Measurements from ENCODE around the gene SEC31B.

Gene SEC31B

DNA sequence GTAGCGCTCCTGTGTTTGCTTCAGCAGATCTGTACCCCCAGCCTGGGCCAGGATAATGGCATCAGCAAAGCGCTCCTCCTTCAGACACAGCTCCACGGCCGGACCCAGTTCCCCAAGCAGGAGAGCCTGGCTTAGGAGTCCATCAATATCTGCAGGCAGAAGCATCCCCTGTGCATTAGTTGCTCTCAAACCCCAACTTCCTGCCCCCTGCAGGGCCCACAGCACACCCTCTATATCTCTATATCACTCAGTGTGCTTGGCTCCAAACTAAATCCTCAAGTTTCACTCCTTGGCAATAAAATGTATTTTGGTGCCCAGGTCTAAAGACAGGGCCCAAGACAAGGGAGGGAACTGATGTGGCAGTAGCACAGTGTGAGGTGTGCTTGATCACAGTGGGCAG lies 21.6 kb downstream of the SEC31B start:
- DNase-seq, result no peak

DNA sequence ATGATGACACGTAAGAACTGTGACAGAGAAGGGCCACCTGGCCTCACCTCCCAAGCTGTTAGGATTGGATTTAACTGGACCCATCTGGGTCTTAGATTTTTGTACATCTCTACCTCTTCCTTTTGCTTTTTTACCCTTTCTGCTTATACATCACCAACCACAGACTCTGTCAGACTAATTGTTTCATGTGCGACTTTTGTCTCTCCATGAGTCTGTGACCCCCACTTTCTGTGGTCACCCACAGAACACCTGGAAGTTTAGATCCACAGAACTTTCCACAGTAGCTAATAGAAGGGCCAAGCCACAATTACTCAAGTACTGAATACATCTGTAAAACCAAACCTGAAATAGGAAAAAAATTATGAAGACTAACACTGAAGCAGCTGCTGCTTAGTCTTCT lies 23.1 kb downstream of the SEC31B start:
- DNase-seq, result no peak

DNA sequence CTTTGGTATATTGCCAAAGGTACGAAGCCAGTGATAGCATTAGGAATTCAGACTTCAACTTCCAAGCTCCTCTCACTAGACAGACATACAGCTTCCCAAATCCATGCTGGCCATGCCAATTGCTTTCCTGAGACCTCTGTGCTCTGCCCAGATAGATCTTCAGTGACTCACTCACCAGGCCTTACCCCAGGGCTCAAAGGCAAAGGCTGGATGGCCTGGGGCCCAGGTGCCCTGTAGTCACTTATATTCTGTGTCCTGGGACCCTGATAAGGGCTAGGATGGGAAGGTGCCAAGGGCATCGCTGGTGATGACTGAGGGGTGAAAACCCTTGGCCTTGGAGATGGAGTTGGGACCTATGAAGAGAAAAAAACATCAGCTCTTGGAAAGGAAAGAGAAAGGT lies 29.1 kb downstream of the SEC31B start:
- DNase-seq, result no peak

DNA sequence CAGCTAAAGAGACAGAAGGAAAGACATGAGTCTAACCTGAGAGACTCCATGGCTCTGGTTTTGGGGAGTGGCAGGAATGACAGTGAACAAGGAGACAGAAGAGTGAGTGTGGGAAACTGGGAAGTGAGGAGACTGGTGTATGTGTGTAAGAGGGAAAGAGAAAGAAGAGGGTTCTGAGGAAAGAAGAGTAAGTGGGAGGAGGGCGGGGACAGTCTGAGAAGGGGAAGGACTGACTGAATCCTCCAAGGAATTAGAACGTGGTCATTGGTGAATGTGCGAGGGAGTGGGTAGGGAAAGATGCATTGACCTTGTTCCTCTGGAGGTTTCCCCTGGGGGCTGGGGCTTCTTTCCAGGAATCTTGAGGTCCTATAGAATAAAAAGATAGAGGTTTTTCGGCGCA lies 30.3 kb downstream of the SEC31B start:
- DNase-seq, result no peak

DNA sequence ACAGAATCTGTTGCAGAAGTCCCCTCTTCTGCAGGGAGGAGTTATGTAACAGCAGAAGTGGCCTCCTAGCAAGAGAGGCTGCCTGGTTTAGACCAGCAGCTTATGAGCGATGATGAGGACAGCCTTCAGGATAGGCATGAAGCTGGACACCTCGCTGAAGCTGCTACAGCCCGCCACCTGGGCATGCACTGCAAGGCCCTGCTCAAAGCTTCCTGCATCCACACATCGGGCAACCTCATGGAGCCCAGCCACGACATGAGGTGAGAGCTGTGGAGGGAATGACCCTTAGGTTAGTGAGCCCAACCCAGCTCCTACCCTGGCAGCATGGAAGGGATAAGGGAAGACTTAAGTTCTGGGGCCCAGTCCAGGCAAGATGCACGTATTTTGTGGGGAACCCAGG lies 32.1 kb downstream of the SEC31B start:
- no peak for DNase-seq

DNA sequence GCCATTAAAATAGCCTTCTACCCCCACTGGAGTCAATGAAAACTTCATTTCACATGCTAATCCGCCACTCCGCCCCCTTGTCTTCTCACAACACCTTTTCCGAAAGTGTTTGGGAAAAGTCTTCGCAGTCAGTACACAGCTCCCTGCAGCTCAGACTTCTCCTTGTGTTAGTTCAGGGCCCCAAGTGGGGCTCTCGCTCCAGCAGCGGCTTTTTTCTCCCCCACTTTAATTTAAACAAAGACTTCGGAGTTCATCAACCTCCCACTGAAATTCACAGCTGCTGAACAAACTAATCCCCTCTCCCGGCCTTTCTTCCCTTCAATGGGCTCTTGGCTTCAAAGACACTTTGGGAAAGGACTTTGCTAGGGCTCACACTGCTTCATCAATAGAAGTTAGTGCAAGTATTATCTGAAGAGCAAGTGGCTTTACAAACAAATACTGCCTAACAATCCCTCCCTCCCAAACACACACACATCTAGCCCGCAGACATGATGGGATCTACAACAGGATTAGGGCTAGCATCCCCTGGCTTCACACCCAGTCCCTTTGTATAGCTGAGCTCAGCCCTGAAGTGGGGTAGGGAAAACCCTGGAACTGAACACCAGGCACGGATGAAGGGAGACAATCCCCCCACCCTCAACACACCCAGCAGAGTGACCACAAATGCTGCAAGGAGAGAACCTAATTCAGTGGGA lies 33.7 kb downstream of the SEC31B start:
- no peak for DNase-seq

DNA sequence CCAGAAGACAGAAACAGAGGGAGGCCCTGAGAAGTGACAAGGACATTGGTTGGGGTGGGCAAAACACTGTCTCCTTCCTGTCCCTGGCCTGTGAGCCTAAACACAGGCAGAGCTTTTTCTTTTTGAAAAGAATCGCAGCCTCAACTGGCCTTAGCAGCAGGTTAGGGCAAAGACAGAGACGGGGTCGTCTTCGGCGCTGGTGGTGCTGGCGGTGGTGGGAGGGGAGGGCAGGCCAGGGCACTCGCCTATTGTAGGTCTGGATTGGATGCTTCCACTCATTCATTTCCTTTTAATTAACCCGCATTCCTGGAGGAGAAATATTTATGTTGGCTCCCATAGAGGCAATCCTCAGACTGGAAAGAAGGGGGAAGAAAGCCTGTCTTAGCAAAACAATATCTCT lies 34.3 kb downstream of the SEC31B start:
- no peak for DNase-seq

DNA sequence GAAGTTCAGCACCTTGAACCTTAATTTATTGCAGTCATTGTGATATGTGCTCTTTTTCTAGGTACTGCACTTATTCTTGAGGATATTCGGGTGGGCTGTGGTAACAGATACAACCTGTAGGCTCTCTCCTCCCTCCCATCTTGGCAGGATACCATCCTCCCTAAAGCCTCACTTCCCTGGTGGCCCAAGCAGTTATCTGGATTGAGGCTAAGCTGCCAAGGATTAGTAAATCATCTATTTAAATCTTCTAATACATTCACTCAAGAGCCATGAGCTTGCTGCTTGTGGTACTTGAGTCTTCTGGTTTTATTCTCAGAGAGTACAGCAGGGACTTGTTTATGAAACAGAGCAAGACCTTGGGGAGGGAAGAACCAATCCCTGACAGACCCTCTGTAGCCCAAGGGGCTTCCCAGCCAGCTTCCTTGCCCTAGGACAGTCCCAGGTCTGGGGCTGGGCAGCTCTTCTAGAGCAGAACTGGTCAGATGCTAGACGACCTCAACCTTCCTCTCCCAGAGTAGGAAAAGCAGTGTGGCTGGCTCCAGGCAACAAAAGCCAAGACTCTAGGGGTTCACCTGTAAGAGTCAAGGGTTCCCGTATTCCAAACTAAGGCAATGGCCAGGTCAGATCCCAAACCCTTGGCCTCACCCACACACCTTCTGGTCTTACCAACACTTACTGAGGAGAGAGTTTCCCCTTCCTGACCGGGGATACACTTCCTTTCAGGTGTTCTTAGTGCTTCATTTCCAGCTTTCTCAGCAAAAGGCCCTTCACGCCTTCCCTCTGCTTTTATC lies 35.6 kb downstream of the SEC31B start:
- DNase-seq, result no peak

DNA sequence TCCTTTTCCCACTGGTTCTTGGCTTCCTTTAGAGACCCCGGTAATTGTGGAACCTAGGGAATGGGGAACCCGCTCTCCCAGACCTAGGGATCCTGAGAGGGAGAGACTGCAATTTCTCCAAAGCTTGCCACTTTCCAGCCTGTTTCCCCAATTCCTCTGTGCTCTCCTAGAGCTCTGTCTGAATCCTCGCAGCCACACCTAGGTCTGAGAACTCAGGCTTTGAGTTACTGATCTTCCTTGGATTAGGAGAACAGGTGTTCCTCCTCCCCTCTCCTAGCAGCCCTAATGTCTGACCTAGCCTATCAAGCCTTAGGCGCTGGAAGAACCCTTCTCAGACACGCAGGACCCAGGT lies 36.9 kb downstream of the SEC31B start:
- DNase-seq, result no peak

DNA sequence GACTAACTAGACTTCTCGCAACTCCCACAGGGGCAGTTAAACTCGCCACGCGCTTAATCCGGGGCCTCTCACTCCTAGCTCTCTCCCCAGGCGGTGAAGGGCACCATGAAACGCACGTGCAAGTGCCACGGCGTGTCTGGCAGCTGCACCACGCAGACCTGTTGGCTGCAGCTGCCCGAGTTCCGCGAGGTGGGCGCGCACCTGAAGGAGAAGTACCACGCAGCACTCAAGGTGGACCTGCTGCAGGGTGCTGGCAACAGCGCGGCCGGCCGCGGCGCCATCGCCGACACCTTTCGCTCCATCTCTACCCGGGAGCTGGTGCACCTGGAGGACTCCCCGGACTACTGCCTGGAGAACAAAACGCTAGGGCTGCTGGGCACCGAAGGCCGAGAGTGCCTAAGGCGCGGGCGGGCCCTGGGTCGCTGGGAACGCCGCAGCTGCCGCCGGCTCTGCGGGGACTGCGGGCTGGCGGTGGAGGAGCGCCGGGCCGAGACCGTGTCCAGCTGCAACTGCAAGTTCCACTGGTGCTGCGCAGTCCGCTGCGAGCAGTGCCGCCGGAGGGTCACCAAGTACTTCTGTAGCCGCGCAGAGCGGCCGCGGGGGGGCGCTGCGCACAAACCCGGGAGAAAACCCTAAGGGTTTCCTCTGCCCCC lies 37.4 kb downstream of the SEC31B start:
- DNase-seq, result peak; percentile 51 to 57

DNA sequence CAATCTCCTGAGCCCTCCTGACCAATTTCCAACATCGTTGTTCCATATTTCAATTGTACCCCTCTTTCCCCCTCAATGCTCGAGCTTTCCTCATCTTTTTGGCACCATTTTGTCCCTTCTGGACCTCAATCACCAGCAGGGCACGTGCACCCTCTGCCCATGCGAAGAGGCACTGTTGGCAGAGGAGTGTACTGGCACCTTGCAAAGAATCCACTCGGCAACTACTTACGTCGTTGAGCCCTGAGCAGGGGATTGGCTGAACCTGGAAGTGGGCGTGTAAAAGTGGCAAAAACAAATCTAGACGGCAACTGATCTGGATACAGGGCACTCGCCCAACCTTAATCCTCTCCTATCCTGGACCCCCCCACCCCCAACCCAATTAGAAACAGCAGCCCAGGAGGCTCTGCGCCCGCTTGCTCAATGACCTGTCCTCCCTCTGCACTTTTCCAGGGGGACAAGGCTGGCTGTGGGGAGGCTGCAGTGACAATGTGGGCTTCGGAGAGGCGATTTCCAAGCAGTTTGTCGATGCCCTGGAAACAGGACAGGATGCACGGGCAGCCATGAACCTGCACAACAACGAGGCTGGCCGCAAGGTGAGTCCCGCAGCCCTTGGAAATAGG lies 38.1 kb downstream of the SEC31B start:
- DNase-seq, result peak; percentile 69 to 79

DNA sequence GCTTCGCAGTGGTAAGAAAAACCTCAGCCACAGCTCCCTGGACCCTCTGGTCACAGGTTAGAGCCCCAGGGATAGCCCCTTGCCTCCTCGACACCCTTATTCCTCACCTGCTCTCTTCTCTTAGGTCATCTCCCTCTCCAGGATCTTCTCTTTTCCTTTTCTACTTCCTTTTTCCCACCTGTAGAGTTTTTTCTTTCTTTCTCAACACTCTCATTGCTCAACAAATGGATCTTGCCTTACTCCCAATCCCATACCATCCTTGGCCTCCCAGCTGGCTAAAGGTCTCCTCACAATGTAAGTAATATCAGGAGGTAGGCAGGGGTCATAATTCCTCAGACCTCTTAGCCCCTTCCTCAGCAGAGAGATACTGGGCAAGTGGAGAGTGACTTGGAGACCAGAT lies 39.7 kb downstream of the SEC31B start:
- DNase-seq, result no peak

DNA sequence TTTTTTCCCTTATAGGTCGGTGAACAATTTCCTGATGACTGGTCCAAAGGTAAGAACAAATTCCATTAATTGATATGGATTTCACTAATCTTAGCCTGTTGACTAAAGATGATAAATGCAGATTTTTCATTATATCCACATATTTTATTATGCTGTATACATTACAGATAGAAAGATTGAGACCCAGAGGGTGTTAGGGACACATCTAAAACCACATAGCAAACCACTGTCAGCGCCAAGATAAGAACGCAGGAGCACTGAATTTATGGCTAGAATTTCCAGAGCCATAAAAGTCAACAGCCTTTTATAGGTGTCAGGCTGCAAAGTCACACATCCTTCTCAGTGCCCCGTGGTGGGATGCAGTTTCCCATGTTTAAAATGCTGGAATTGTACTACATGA lies 40.6 kb downstream of the SEC31B start:
- no peak for DNase-seq

DNA sequence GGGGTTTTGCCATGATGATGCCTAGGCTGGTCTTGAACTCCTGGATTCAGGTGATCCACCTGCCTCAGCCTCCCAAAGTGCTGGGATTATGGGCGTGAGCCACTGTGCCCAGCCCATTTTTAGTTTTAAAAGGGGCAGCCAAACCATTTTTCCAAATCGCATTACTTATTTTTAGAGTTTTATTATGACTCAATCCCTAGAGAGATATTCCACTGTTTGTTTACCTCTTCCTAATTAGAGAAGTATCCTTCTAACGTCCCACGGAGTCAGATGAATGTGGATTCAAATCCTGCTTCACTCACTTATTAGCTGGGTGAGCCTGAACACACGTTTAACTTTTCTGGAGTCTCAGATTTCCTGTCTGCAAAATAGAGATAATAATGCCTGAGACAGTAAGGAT lies 41.7 kb downstream of the SEC31B start:
- no peak for DNase-seq

DNA sequence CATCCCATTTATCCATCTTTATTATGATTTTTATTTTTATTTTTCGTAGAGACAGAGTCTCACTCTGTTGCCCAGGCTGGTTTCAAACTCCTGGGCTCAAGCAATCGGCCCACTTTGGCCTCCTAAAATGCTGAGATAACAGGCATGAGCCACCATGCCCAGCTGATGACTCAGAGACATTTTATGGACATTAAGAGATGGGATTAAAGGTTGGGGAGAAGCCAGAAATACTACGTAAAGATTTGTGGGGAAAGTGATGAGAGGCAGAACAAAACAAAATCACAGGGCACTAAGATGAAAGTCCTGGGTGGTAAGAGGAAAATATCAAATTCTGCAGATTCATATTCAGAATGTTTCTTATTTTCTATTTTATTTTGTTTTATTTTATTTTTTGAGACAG lies 49.3 kb downstream of the SEC31B start:
- no peak for DNase-seq

DNA sequence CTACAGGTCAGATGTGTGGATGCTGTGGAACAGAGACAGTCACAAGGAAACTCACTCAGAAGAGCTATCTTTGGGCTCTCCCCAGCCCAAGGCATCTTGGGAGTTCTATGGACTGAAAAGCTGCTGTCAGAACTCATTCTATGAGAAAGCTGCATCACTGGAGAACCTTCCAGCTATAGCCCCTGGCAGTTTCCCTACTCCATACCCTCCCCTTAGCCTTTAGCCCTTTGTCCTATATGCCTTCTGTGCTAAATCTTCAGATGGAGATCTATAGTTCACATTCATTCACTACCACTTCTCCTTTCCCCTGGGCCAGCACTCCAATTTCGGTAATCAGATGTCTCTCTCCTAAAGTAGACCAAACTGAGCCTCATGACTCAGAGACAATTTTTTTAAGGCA lies 49.9 kb downstream of the SEC31B start:
- no peak for DNase-seq

DNA sequence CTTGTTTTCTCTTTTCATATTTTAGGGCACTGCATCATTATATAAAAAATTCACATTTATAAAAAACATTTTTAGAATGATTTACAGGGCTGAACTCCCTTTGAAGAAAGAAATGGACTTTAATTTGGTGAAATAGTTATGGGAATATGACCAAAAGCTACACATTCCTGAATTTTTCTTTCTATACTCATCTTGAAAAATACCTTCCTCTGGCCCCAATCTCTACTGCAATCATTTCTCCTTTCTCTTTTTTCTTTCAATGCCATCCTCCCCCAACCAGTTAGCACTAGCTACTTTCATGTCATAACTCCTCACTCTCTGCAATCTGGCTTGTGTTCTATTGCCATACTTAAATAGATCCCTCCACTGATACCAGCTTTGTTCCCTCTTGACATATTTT lies 50.7 kb downstream of the SEC31B start:
- no peak for DNase-seq

DNA sequence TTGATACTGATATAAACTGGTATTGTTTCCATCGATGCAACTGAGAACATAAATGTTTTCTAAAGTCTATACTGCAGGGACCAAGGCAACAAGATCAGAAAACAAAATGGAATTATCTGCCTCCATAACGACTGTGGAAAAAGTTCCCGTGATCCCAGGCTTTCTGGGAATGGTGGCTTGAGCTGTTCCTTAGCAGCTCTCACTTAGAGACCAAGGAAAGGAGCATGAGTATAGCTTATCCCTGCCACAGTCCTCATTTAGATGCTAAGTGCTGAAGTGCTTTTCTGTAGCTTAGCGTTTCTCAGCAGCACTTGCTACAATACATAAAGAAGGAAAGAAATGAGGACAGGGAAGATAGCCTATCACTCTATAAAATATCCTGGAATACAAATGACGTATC lies 51.3 kb downstream of the SEC31B start:
- DNase-seq, result no peak

DNA sequence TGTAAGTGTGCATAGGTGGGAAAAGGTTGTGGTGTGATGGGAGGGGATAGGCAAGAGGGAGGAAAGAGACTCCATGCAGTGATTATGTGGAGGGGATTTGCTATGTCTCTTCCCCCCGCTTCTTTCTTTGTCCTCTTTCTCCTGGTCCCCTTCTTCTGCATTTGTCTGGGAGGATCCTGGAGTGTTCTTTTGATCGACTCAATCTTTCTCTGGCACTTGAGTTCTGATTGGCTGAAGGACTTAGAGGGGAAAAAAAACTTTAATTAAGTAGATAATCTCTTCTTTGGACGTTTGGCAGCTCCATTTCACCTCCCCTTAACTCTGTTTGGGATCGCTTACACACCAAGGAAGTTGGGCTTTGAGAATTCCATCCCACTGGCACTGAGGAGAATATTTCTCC lies 57.0 kb downstream of the SEC31B start, which contains the start of gene WNT8B:
WNT8B (plus strand) TSS at position 301 of the 400 bp plus-strand sequence. CDS start 160 bp downstream, outside the sequence.
- no peak for DNase-seq

DNA sequence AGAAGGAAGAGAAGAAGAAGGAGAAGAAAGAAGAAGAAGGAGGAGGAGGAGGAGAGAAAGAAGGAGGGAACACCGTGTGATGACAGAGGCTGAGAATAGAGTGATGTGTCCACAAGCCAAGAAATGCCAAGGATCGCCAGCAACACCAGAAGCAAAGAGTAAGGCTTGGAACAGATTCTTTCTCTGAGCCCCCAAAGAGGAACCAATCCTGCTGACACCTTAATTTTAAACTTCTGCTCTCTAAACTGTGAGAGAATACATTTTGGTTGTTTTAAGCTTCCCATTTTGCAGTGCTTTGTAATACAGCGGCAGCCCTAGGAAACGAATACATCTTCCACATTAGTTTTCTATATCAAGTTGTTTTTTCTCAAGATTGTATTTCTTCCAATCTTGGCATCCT lies 70.7 kb downstream of the SEC31B start:
- no peak for DNase-seq

DNA sequence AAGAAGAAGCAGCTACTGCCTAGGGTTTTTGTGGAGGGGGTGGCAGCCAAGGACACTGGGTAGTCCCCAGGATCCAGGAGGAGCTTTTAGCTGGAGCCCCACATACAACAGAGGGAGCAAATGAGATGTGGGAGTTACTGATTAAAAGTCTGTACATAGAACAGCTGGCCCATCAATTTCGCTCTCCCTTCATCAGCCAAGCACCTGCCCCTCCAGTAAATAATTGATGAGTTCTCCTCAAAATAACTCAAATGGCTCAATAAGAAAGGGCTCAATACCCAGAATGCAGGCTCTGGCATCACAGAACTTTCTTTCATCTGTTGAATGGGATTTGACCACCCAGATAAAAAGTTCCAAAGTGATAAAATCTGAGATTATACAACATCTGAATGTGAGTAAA lies 72.0 kb downstream of the SEC31B start:
- DNase-seq, result no peak

DNA sequence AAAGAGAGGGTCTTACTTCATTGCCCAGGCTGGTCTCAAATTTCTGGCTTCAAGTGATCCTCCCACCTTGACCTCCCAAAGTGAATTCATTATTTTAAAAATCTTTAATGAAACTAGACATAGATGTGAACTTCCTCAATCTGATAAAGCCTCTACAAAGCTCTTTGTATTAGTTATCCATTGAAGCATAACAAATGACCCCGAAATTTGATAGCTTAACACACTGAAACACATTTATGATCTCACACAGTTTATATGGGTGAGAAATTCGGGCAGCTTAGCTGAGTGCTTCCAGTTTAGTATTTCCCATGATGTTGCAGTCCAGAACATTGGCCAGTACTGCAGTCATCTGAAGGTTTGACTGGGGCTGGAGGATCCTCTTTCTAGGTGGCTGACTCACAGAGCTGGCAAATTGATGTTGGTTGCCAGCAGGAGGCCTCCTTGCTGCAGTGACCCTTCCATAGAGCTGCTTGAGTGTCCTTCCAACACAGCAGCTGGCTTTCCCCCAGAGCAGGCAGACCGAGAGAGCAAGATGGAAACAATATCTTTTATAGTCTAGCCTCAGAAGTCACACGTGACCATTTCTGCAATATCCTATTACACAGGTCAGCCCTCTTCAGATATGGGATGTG lies 73.4 kb downstream of the SEC31B start:
- no peak for DNase-seq

DNA sequence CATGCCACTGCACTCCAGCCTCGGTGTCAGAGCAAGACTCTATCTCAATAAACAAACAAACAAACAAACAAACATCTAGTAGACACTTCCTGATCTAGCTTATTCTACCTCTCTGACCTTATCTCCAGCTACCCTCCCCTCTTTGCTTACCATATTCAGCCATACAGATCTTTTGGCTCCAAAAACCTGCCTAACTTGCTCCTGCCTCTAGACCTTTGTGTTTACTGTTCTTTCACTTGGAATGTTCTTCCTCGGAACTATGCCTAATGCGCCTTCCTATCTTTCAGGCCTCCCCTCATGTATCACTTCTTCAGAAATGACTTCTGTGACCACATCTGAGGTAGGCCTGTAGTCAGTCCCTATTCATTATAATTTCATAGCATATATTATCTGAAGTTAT lies 77.1 kb downstream of the SEC31B start:
- no peak for DNase-seq

Measured in hippocampal formation (tissue), 2 donors.